ENCODE data around the gene DR1.

DNA sequence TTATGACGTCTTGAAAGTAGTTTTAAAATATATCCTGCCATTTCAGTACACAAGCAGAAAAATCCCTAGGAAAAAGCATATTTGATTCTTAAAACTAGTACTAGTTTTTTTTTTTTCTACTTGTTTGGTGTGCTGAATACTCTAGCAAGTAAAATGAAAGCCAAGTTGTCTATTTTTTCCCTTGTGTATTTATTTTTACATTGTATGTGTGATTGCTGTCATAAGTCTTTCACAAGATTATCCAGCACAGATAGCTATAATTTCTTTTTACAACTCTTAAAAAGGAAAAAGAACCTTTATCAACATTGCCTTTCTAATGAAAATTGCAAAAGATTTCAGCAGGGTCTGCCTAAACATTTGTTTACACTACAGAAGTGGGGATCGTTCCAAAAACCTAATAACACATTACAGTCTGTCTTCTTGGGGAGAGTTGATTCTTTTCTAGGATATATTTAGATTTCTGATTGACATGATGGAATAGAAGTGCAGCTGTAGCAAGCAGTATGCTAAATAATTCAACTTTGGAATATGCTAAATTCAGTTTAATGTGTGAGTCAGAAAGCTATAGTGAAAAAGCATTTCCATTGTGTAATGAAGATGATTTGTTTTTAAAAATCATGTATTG lies 2.5 kb downstream of the DR1 start:
- no peak for TF ChIP-seq KAT8 (CRISPR knock-in tag; IDR thresholded peaks at IDR 0.05)
- TF ChIP-seq ZNF737 (CRISPR knock-in tag; IDR thresholded peaks at IDR 0.05; ENCODE audit: borderline replicate concordance) = no peak
- no peak for TF ChIP-seq PREB (CRISPR knock-in tag; IDR thresholded peaks at IDR 0.05)
- no peak for TF ChIP-seq JUND (CRISPR knock-in tag; IDR thresholded peaks at IDR 0.05)
- TF ChIP-seq, protein P1, sequence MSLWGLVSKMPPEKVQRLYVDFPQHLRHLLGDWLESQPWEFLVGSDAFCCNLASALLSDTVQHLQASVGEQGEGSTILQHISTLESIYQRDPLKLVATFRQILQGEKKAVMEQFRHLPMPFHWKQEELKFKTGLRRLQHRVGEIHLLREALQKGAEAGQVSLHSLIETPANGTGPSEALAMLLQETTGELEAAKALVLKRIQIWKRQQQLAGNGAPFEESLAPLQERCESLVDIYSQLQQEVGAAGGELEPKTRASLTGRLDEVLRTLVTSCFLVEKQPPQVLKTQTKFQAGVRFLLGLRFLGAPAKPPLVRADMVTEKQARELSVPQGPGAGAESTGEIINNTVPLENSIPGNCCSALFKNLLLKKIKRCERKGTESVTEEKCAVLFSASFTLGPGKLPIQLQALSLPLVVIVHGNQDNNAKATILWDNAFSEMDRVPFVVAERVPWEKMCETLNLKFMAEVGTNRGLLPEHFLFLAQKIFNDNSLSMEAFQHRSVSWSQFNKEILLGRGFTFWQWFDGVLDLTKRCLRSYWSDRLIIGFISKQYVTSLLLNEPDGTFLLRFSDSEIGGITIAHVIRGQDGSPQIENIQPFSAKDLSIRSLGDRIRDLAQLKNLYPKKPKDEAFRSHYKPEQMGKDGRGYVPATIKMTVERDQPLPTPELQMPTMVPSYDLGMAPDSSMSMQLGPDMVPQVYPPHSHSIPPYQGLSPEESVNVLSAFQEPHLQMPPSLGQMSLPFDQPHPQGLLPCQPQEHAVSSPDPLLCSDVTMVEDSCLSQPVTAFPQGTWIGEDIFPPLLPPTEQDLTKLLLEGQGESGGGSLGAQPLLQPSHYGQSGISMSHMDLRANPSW (CRISPR knock-in tag; IDR thresholded peaks at IDR 0.05; ENCODE audit: borderline replicate concordance) = no peak
- TF ChIP-seq CBX5 (CRISPR knock-in tag; IDR thresholded peaks at IDR 0.05; ENCODE audit: borderline replicate concordance) = no peak
- TF ChIP-seq, protein P2, sequence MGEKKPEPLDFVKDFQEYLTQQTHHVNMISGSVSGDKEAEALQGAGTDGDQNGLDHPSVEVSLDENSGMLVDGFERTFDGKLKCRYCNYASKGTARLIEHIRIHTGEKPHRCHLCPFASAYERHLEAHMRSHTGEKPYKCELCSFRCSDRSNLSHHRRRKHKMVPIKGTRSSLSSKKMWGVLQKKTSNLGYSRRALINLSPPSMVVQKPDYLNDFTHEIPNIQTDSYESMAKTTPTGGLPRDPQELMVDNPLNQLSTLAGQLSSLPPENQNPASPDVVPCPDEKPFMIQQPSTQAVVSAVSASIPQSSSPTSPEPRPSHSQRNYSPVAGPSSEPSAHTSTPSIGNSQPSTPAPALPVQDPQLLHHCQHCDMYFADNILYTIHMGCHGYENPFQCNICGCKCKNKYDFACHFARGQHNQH (CRISPR knock-in tag; IDR thresholded peaks at IDR 0.05) = no peak
- no peak for TF ChIP-seq ATF3 (CRISPR knock-in tag; IDR thresholded peaks at IDR 0.05)
- no peak for TF ChIP-seq ELF1 (CRISPR knock-in tag; IDR thresholded peaks at IDR 0.05)
- TF ChIP-seq SIX1 (CRISPR knock-in tag; IDR thresholded peaks at IDR 0.05; ENCODE audit: borderline replicate concordance) = no peak
- TF ChIP-seq FOXA1 (IDR thresholded peaks at IDR 0.05) = no peak
- TF ChIP-seq FOXA1 (CRISPR knock-in tag; IDR thresholded peaks at IDR 0.05) = no peak

Measured in HepG2 (cell line).